GM18861 (cell line): ENCODE results near the gene ELOVL7.
"Not testable (repeated sequence)": the region's sequence is repeated elsewhere in the genome, so short reads cannot be mapped to it uniquely, and the experiment has no call there.

Experiments
- ATAC-seq: cut with Tn5 transposase; IDR thresholded peaks from one replicate; pipeline ENCODE4 v1.9.1; 2021; ENCODE audit not compliant: unreplicated experiment

Gene ELOVL7

DNA sequence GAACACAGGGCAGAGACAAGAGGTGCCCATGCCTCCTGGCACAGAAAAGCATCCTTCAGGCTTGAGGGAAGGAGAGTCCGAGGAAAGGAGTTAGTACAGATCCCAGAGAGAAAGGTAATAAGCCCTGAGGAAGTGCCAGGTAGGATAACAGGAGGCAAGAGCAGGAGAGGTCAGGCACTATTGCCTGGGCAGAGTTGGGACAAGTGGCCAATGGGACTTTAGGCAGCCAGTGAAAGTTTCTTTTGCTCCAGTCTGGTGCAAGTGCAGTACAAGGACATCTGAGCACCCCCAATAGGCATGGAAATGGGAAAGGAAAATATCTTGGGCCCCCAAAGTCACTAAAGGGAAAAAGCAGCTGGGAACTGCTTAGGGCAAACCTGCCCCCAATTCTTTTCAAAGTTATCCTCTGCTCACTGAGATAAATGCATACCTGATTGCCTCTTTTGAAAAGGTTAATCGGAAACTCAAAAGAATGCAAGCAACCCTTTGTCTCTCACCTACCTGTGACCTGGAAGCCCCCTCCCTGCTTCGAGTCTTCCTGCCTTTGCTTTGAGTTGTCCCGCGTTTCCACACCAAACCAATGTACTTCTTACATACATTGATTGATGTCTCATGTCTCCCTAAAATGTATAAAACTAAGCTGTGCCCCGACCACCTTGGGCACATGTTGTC, 46.5 kb downstream of the ELOVL7 start:
- ATAC-seq: no peak

DNA sequence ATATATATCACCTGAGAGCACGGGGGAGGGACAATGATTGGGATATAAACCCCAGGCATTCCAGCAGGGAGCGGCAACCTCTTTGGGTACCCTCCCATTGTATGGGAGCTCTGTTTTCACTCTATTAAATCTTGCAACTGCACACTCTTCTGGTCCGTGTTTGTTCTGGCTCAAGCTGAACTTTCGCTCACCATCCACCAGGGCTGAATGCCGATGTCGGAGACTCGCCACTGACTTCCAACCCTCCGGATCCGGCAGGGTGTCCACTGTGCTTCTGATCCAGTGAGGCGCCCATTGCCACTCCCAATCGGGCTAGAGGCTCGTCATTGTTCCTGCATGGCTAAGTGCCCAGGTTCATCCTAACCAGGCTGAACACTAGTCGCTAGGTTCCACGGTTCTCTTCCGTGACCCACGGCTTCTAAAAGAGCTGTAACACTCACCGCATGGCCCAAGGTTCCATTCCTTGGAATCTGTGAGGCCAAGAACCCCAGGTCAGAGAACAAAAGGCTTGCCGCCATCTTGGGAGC, 48.6 kb downstream of the ELOVL7 start:
- not testable (repeated sequence) for ATAC-seq

DNA sequence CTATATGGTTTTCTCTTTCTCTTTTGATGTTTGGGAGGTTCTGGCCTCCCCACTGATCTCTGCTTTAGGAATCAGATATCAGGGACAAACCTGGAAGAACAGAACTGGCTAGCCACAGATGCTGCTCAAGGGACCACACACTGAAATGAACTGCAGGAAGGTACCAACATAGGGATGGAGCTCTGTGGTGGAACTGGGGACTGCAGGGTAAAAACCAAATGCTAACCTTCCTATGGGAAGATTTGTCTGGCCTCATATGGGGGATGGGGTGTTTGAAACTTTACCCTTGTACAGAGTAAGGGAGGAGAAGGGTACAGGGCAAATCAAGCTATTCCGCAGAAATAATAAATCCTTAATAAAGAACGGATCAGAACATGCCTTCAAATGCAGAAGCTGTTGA, 49.4 kb downstream of the ELOVL7 start:
- ATAC-seq: no peak

DNA sequence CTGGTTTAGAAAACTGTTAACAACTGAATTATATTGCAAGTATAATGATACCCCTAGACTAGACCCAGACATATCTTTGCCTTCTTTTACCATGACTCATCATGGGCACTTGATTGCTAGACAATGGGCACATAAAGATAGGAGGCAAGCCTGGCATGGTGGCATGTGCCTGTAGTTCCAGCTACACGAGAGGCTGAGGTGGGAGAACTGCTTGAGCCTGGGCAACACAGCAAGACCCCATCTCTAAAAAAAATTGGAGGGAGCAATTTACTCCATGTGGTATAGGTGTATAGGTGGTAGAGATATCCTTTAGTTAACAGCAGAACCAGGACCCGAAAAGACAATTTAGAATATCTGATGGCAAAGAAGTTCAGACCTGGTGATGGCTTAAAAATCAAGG, 51.6 kb downstream of the ELOVL7 start:
- ATAC-seq: no peak

DNA sequence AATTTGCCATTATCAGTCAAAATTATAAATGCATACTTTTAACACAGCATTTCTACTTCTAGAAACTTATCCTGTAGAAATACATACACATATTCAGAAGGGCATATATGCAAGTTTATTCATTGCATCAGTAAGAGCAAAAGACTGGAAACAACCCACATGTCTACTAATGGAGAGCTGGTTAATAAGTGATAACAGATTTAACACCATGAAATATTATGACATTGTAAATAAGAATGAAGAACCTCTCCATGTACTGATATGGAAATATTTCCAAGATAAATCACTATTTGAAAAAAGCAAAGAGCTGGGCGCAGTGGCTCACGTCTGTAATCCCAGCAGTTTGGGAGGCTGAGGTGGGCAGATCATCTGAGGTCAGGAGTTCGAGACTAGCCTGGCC, 54.5 kb downstream of the ELOVL7 start:
- ATAC-seq: no peak

DNA sequence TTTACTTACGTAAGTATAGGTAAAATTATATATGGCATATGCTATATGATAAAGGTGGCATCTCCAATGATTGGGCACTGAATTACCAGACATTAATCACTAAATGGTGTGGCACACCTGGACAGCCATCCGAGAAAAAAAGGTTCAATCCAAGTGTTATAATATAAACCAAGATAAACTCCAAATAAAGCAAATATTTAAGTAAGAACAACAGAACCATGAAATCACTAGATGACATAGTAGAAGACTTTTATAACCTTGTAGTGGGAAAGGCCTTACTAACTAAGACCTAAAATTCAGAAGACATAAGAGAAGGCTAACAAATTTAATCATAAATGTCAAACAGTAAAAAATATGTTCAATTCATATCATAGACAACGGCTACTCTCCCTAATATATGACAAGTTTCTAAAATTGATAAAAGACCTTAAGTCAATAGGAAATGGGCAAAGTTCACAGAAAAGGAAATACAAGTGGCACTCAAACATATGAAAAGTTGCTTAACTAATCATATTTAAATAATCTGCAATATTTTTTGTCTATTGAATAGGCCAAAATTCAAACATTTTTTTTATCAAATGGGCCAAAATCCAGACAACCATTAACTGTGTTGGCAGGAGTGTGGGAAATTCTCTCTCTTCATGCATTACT, 55.1 kb downstream of the ELOVL7 start:
- ATAC-seq: no peak

DNA sequence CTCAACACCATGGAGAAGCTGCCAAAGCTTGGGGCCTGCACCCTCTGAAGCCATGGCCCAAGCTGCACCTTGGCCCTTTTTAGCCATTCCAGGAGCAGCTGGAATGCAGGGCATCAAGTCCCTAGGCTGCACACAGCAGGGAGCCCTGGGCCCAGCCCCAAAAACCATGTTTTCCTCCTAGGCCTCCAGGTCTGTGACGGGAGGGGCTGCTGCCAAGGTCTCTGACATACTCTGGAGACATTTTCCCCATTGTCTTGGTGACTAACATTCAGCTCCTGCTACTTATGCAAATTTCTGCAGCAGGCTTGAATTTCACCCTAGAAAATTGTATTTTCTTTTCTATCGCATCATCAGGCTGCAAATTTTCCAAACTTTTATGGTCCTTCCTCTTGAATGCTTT, 64.6 kb downstream of the ELOVL7 start:
- ATAC-seq: no peak

DNA sequence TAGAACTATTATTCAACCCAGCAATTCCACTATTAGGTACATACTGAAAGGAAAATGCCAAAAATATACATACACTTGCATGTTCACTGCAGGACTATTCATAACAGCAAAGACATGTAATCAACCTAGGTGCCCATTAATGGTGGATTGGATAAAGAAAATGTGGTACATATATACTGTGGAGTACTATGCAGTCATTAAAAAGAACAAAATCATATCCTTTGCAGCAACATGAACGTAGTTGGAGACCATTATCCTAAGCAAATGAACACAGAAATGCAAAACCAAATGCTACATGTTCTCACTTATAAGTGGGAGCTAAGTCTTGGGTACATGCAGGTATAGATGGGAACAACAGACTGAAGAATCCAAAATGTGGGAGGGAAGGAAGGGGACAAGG, 67.7 kb downstream of the ELOVL7 start:
- ATAC-seq: no peak

DNA sequence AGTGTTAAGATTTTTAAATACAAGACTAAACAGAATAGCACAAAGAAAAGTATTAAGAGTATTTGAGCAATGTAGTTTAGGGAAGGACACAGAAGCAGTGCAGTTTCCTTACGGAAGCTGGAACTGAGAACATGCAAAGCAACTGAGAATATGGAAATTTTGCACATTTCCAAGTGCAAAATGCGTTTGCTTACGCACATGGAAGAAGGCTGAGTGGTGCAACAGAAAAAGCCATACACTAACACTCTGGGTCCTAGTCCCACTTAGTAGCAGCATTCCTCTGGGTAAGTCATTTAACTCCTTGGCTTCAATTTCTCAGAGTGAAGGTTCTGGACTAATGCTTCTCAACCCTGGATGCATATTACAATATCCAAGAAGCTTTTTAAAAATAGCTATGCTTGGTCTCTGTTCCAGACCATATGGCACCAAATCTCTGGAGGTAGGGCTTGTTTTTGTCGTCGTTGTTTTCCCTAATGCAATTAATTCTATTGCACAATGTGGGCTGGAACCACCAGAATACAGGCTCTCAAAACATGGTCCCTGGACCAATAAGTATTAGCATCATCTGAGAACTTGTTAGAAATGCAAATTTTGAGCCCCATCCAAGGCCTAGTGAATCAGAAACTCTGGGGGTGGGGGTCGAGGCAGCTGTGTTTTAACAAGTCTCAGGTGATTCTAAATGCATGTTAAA, 78.9 kb downstream of the ELOVL7 start:
- no peak for ATAC-seq

DNA sequence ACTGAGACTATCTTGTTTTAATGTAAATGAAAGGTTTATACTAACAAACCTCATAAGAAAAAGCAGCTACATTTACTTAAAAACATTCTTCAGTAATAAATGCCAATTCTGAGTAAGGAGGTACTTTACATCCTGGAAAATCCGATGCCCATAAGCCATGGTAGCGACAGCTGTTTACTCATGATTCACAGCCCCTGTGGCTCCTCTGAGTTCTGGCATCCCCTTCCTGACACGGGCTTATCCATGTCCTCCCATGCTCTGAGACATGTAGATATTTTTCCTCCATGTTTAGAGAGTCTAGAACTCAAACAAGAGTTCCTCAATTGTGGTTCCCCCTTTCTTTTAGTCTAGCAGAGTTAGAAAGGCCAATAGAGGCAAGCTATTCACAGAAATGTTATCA, 81.0 kb downstream of the ELOVL7 start:
- ATAC-seq: no peak

DNA sequence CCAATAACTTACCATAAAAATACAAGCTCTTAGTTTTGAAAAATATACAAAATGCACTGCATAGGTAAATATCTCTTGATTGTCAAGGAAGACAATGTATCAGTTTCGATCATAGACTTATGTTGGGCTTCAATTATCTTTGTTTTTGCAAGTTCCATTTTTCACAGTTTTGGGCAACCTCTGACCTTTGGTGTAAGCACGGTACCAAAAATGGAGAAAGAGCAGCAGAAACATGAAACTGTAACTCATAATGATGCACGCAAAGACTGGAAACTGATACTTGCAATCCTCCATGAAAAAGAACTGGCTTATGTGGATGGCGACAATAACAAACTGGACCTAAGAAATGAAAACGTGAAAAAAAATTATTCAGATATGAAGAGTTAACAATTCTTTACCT, 89.6 kb downstream of the ELOVL7 start:
- no peak for ATAC-seq

DNA sequence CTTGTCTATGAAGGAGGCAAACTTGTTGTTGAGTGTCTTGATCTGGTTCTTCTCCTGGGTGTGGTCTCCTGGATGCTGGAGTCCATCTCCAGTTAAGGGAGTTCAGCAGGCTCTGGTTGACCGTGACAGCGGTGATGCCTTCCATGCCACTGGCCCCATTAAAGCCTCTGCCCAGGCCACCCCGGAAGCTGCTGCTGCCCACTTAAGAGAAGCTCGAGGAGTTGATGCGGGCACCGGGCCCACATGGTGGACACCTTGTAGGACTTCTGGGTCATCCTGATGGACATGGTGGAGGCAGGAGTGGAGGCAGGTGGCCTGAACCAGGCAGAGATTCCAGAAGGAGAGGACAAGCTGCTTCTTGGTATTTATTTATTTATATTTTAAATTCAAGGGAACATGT, 99.4 kb downstream of the ELOVL7 start:
- no peak for ATAC-seq

DNA sequence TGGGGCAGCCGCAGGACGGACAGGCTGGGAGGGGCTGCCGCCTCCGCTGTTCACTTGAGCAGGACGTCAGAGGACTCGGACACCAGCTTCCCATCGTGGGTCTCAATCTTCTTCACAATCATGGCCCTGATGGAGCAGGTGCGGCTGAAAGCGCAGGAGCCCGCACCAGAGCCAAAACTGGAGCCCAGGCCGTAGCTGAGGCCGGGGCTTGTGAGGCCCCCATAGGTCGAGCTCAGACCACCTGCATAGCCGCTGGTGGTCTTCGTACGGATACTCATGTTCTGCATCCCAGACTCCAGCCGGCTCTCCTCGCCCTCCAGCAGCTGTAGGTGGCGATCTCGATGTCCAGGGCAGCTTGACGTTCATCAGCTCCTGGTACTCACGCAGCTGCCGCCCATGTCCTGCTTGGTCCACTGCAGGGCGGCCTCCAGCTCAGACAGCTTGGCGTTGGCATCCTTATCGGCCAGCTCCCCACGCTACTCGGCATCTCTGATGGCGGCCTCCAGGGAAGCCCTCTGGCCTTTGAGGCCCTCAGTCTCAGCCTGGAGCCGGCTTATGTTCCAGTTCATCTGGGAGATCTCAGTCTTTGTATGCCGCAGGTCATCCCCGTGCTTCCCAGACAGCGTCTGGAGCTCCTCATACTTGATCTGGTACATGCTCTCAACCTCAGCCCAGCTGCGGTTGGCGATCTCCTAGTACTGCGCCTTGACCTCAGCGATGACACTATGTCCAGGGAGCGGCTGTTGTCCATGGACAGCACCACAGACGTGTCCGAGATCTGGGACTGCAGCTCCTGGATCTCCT, 100.4 kb downstream of the ELOVL7 start:
- ATAC-seq: no peak

DNA sequence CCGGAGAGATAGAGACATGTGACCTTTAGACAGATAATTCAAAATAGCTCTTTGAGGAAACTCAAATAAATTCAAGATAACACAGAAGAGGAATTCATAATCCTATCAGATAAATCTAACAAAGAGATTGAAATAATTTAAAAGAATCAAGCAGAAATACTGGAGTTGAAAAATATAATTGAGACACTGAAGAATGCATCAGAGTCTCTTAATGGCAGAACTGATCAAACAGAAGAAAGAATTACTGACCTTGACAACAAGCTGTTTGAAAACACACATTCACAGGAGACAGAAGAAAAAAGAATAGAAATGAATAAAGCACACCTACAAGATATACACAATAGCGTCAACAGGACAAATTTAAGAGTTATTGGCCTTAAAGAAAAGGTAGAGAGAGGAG, 103.7 kb downstream of the ELOVL7 start:
- ATAC-seq: no peak

DNA sequence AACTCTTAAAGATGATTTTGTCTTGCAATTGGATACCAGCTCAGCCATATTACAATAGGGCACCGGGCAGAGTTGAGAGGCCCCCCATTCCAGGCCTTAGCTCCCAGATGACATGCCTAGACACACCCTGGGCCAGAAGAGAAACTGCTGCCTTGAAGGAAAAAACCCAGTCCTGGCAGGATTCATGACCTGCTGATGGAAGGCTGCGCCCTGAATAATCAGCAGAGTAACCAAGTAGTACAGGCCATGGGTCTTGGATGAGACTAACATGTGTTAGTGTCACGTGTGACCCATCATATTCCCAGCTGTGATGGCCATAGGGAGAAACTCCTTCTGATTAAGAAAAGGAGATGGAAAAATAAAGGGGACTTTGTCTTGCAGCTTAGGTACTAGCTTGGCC, 105.1 kb downstream of the ELOVL7 start:
- ATAC-seq: no peak

DNA sequence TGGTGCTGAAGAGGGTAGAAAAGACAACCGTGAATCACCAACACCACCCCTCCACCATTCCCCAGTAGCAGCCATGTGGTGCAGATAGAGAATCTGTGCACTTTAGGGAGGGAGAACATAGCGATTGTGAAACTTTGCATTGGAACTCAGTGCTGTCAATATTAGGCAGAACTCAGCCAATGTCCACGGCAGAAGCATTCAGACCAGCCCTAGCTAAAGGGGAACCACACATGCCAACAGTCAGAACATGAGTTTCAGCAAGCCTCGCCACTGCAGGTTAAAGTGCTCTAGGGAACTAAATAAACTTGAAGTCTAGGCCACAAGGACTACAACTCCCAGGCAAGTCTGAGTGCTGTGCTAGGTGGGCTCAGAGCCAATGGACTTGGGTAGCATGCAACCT, 105.6 kb downstream of the ELOVL7 start:
- ATAC-seq: no peak

DNA sequence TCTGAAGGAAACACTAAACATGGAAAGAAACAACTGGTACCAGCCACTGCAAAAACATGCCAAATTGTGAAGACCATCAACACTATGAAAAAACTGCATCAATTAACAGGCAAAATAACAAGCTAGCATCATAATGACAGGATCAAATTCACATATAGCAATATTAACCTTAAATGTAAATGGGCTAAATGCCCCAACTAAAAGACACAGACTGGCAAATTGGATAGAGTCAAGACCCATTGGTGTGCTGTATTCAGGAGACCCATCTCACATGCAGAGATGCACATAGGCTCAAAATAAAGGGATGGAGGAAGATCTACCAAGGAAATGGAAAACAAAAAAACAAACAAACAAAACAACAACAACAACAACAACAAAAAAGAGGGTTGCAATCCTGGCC, 113.2 kb downstream of the ELOVL7 start:
- ATAC-seq: not testable (repeated sequence)

DNA sequence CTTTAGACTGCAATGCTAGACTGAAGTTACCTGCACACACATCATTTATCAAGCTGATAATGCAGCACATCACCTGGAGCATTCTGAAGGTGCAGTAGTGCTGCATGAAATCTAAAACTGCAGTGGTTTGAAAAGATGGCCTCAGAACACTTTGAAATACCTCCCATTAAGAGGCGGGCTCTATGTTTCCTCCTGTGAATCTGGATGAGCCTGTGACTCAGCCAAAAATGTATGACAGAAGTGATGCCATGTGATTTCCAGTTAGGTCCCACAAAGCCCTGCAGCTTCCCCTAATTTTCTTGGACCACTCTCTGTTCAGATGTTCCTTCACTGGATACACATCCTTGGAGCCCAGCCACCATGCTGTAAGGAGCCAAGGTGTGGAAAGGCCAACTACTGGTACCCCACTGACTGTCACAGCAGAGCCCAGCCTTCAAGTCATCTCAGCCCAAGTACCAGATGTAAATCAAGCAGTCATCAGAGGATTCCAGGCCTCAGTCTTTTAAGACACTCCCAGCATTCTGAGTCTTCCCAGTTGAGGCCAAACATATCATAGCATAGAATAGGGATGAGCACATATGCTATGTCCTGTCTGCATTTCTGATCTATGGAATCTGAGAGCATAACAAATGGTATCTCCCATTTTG, 116.9 kb downstream of the ELOVL7 start:
- no peak for ATAC-seq

DNA sequence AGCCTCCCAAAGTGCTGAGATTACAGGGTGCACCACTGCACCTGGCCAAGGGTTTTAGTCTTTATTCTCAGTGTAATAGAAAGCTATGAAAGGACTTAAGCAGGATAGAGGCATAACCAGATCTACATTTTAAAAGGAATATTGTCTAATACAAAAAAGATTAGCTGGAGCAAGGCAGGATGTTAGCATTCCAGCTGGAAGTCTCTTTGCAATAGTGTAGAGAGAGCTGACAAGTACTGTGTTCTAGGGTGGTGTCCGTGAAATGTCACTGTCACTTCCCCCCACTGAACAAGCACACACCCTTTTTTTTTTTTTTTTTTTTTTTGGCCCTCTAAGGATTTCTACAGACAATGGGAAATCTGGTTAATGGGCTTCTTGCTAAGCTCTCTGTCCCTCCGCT, 119.9 kb downstream of the ELOVL7 start:
- no peak for ATAC-seq

DNA sequence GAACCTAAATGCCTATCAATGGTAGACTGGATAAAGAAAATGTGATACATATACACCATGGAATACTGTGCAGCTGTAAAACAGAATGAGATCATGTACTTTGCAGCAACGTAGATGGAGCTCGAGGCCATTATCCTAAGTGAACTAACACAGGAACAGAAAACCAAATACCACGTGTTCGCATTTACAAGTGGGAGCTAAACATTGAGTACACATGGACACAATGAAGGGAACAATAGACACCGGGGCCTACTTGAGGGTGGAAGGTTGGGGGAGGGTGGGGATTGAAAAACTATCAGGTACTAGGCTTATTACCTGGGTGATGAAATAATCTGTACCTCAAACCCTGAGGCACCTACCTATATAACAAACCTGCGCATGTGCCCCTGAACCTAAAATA, 121.7 kb downstream of the ELOVL7 start:
- ATAC-seq: no peak

DNA sequence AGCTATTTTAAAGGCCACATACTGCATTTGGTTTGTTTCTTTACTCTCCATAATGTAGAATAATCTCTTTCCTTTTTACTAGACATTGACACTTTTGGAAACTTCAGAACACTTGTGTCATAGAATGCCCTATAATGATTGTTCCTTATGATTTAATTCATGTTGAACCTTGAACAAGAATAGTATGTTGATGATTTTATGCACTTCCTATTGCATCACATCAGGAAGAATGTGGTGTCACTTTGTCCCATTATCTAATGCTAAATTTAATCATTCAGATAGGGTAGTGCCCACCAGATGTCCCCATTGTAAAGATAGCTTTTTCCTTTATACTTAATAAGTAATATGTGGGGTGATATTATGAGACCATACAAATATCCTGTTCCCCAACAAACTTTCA, 124.7 kb downstream of the ELOVL7 start:
- ATAC-seq: no peak
